WERI-Rb-1 (cell line): Measurements from ENCODE around the gene GRIK3.

Experiments
- DNase-seq: peaks from one replicate; pipeline ENCODE4 v3.0.0-alpha.2; 2020
- H3K27ac ChIP-seq: fragments of 250-450 bp; sonication (Bioruptor Pico); 2 replicates; pipeline ENCODE4 v1.5.1; 2020; ENCODE audit warnings: mild to moderate bottlenecking, moderate library complexity
- H3K27me3 ChIP-seq: fragments of 250-450 bp; sonication (Bioruptor Pico); 2 replicates; pipeline ENCODE4 v1.5.1; 2021; ENCODE audit warnings: mild to moderate bottlenecking, low read depth, moderate library complexity; ENCODE audit not compliant: insufficient read depth, severe bottlenecking
- H3K36me3 ChIP-seq: fragments of 250-450 bp; sonication (Bioruptor Pico); 2 replicates; pipeline ENCODE4 v1.5.1; 2020; ENCODE audit warnings: mild to moderate bottlenecking, moderate library complexity
- H3K4me3 ChIP-seq: 2 replicates; pipeline ENCODE4 v1.5.1; 2011; ENCODE audit warnings: low read depth, mild to moderate bottlenecking, control low read depth, low read length
- H3K9me3 ChIP-seq: fragments of 250-450 bp; sonication (Bioruptor Pico); 2 replicates; pipeline ENCODE4 v1.5.1; 2021; ENCODE audit warnings: mild to moderate bottlenecking, moderate library complexity; ENCODE audit not compliant: severe bottlenecking
- CTCF ChIP-seq: IDR thresholded peaks from 2 replicates; pipeline ENCODE4 v1.5.1; 2011; ENCODE audit warnings: low read depth, mild to moderate bottlenecking, control low read depth, inconsistent platforms, low read length

Gene GRIK3

GRCh38 chr1:37073854-37074379 lies 39.6 kb upstream of the GRIK3 start:
- DNase-seq = peak; percentile 87
- H3K36me3 ChIP-seq = no peaks in the 10 kb centered on the region
- H3K27me3 ChIP-seq = no peaks in the 10 kb centered on the region
- H3K9me3 ChIP-seq = no peaks in the 10 kb centered on the region
- peak overlapping the region; percentile 60 for H3K27ac ChIP-seq
- TF ChIP-seq CTCF = no peak
- no peak overlapping the region for H3K4me3 ChIP-seq

GRCh38 chr1:37073152-37073853 lies 39.0 kb upstream of the GRIK3 start:
- no peak for TF ChIP-seq CTCF
- Histone ChIP-seq H3K4me3 (no peak overlapping the region), H3K36me3 (no peaks in the 10 kb centered on the region), H3K27me3 (no peaks in the 10 kb centered on the region), H3K27ac (peak overlapping the region; percentile 60), H3K9me3 (no peaks in the 10 kb centered on the region)
- DNase-seq = peak; percentile 44

- no peaks in the 10 kb centered on the region for H3K27me3 ChIP-seq
- DNase-seq = no peak
- H3K9me3 ChIP-seq = no peaks in the 10 kb centered on the region
- H3K4me3 ChIP-seq = no peak overlapping the region
- no peak for TF ChIP-seq CTCF
- H3K36me3 ChIP-seq = no peaks in the 10 kb centered on the region
- H3K27ac ChIP-seq = no peak overlapping the region
Observed at GRCh38 chr1:37071829-37072228, 37.5 kb upstream of the GRIK3 start.

- H3K36me3 ChIP-seq = no peaks in the 10 kb centered on the region
- DNase-seq = peak; percentile 94
- H3K4me3 ChIP-seq = peak overlapping the region; percentile 15; the same call in 1 of the 2 replicates
- no peak for TF ChIP-seq CTCF
- no peaks in the 10 kb centered on the region for H3K27me3 ChIP-seq
- H3K9me3 ChIP-seq = no peaks in the 10 kb centered on the region
- H3K27ac ChIP-seq = peak overlapping the region; percentile 79
Observed at GRCh38 chr1:37070126-37070525, 35.8 kb upstream of the GRIK3 start.

- no peak for TF ChIP-seq CTCF
- peak overlapping the region; percentile 15; the same call in 1 of the 2 replicates for H3K4me3 ChIP-seq
- H3K27ac ChIP-seq = peak overlapping the region; percentile 79
- no peaks in the 10 kb centered on the region for H3K9me3 ChIP-seq
- H3K36me3 ChIP-seq = no peaks in the 10 kb centered on the region
- H3K27me3 ChIP-seq = no peaks in the 10 kb centered on the region
- DNase-seq = peak; percentile 63
Observed at GRCh38 chr1:37069406-37069805, 35.1 kb upstream of the GRIK3 start.
